Dedifferentiated amniotic fluid mesenchymal stem cell (primary cell): ENCODE data around the gene NMUR1.

Experiments
- DNase-seq: peaks from one replicate; pipeline ENCODE4 v3.0.0-alpha.2; 2016; ENCODE audit errors: extremely low spot score

The NMUR1 gene

GRCh38 chr2:231554327-231554726 is 24.1 kb upstream of the NMUR1 start:
- DNase-seq: no peak

GRCh38 chr2:231552752-231553151 is 22.5 kb upstream of the NMUR1 start:
- DNase-seq: no peak

GRCh38 chr2:231549446-231550239 is 19.4 kb upstream of the NMUR1 start:
- DNase-seq: no peak

- DNase-seq: no peak
Observed at GRCh38 chr2:231548752-231549151, 18.5 kb upstream of the NMUR1 start.

GRCh38 chr2:231547315-231548110 is 17.3 kb upstream of the NMUR1 start:
- no peak for DNase-seq

GRCh38 chr2:231546014-231546715 is 15.9 kb upstream of the NMUR1 start:
- DNase-seq: no peak

- DNase-seq: no peak
Observed at GRCh38 chr2:231545105-231545902, 15.1 kb upstream of the NMUR1 start.

- DNase-seq: no peak
Observed at GRCh38 chr2:231542136-231542535, 11.9 kb upstream of the NMUR1 start.

- DNase-seq: no peak
Observed at GRCh38 chr2:231541645-231542044, 11.4 kb upstream of the NMUR1 start.

- no peak for DNase-seq
Observed at GRCh38 chr2:231539991-231540390, 9.7 kb upstream of the NMUR1 start.

- DNase-seq: no peak
Observed at GRCh38 chr2:231535961-231536360, 5.7 kb upstream of the NMUR1 start.

- no peak for DNase-seq
Observed at GRCh38 chr2:231533777-231534125, 3.5 kb upstream of the NMUR1 start.

- DNase-seq: no peak
Observed at GRCh38 chr2:231533086-231533776, 3.0 kb upstream of the NMUR1 start.

- DNase-seq: no peak
Observed at GRCh38 chr2:231532756-231533035, 2.5 kb upstream of the NMUR1 start.

GRCh38 chr2:231531883-231532755 is 1.9 kb upstream of the NMUR1 start:
- no peak for DNase-seq

- no peak for DNase-seq
Observed at GRCh38 chr2:231531466-231531865, 1.2 kb upstream of the NMUR1 start.

- no peak for DNase-seq
Observed at GRCh38 chr2:231528636-231529030, 1.6 kb downstream of the NMUR1 start.

GRCh38 chr2:231527955-231528635 is 2.1 kb downstream of the NMUR1 start:
- DNase-seq: no peak

- DNase-seq: no peak
Observed at GRCh38 chr2:231527091-231527395, 3.2 kb downstream of the NMUR1 start.
